GM18520 (cell line): ENCODE data around the gene TSEN15.

ENCODE experiments used
- ATAC-seq: cut with Tn5 transposase; IDR thresholded peaks from one replicate; pipeline ENCODE4 v1.9.1; 2021; ENCODE audit not compliant: unreplicated experiment

Gene TSEN15

GRCh38 chr1:184052194-184052559, 647 bp downstream of the TSEN15 start:
- no peak for ATAC-seq

GRCh38 chr1:184052750-184053149, 1.2 kb downstream of the TSEN15 start:
- no peak for ATAC-seq

GRCh38 chr1:184053881-184054280, 2.4 kb downstream of the TSEN15 start:
- ATAC-seq, result no peak

GRCh38 chr1:184056921-184057555, 5.5 kb downstream of the TSEN15 start:
- no peak for ATAC-seq

GRCh38 chr1:184059887-184060286, 8.4 kb downstream of the TSEN15 start:
- ATAC-seq, result no peak

- no peak for ATAC-seq
Measured at GRCh38 chr1:184060316-184060715, 8.8 kb downstream of the TSEN15 start.

DNA sequence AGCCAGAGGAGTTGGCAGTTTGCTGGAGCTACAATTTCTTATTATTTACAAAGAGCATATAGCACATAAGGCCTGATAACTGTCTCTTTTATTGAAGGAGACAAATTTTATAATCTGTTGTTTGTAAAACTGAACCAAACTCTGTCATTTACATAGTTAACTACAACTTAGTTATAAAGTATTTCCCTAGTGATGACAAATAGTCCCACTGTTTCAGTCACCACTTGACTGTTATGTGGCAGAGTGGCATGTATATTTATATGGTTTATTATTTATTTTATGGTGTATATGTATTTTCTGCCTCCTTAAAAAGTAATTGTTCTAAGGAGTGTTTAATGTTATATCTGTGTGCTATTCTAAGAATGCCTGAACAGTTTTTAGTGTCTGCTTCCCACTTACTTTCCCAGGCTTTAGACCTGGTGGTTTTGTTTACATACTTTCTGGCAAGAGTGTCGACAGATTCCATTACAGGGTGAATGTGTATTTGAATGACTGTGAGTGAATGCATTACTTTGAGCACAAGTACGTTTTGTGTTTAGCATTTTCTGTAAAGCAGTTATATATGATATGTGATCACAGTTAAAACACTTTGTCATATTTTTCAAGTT, 10.0 kb downstream of the TSEN15 start:
- ATAC-seq, result no peak

GRCh38 chr1:184062640-184063286, 11.2 kb downstream of the TSEN15 start:
- no peak for ATAC-seq

DNA sequence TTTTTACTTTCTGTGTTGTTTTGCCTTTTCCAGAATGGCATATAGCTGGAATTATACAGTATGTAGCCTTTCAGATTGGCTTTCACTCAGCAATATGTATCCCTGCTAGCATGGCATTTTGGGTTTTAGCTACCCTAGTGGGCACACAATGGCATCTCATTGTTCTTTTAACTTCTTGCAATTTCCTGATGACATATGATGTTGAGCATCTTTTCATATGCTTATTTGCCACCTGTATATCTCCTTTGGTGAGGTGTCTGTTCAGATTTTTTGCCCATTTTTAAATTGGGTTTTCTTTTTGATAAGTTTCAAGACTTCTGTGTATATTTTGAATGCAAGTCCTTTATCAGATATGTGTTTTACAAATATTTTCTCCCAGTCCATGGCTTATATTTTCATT, 14.0 kb downstream of the TSEN15 start:
- no peak for ATAC-seq

DNA sequence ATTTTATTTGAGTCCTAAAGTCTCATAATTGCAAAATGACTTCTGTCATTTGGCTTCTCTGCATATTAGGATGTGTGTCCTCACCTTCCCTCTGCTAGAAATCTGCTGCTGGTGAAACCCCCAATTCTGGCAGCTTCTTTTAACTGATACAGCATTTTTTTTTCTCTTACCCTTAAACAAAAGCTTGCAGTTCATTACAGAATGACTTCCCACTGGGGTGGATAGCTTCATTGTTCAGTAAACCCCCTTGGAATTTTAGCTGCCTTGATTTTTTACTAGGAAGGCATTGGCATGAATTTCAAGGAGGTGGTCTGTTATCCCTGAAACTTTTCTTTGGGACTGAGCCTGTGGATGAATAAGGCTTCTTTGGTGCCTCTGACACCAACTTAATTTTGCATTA, 16.8 kb downstream of the TSEN15 start:
- ATAC-seq, result no peak

- ATAC-seq, result no peak
Measured at GRCh38 chr1:184069675-184070074, 18.1 kb downstream of the TSEN15 start.

DNA sequence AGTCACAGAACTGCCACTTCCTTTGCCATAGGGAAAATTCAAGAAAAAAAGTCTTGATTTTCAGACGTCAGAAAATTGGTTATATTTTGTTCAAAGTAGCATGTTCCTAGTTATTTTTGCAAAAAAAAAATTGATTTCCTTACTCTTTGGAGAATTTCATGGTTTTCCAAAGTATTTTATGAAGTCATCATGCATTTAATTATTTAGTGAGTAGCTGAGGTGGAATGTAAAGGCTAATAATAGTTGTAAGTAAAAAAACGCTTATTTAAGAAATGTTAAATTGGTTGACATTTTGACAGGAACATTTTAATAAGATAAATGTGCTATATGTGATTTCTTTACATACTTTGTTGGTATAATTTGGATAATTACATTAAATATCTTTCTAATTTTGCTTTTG, 20.8 kb downstream of the TSEN15 start:
- no peak for ATAC-seq

DNA sequence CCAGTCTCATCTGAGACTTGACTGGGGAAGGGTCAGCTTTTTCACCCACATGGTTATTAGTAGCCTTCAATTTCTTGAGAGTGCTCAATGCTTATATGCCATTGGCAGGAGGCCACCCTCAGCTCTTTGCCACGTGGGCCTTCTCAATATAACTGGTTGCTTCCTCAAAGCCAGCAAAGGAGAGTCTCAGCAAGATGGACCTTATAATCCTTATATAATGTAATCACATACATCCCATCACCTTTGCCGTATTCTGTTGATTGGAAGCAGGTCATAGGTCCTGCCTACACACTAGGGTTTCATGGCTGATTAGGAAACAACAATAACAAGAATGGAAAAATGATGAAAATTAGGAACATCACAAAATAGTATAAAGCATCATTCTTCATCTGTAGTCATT, 22.9 kb downstream of the TSEN15 start:
- ATAC-seq, result no peak

- no peak for ATAC-seq
Measured at GRCh38 chr1:184075055-184076029, 23.8 kb downstream of the TSEN15 start.

GRCh38 chr1:184078564-184079249, 27.2 kb downstream of the TSEN15 start:
- ATAC-seq, result no peak

DNA sequence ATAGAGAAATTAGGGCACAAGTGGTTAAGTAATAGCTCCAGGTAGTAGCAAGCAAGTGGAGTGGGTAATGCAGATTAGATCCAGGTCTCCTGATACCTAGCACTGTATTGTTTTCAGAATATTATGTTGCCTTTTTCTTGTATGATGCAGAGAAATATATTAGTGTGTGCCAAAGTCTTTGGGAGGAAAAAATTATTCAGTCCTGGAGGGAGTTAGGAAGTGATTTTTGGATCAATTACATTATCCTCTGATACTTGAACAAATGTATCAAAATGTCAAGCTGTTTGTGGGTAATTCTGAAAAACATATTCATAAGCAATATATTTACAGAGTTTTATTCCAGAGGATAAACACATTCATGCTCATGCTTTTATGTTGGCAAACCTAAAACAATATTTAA, 28.8 kb downstream of the TSEN15 start:
- ATAC-seq, result no peak

GRCh38 chr1:184082541-184083415, 31.2 kb downstream of the TSEN15 start:
- ATAC-seq, result no peak

DNA sequence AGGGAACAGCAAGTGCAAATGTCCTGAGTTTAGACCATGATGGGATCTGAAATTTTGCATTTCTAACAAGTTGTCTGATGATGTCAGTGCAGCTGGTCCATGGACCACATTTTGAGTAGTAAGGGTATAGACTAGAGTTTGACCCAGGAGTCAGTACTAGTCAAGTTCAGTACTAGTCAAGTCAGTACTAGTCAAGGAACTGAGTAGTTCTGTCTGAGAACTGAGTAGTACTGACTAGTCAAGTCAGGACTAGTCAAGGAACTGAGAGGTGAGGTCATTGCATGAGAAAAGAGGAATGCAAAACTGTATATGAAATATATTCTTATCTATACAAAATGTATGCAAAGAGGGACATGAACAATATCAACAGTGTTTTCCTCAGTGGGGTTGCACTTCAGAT, 34.1 kb downstream of the TSEN15 start:
- no peak for ATAC-seq

GRCh38 chr1:184088037-184088436, 36.5 kb downstream of the TSEN15 start:
- ATAC-seq, result no peak

GRCh38 chr1:184093071-184093470, 41.5 kb downstream of the TSEN15 start:
- ATAC-seq, result no peak
